GM21576 (cell line): ENCODE data around the gene EXOC3.

Experiments used
- ATAC-seq: cut with Tn5 transposase; IDR thresholded peaks from one replicate; pipeline ENCODE4 v1.9.1; 2021; ENCODE audit warnings: mild to moderate bottlenecking, moderate library complexity; ENCODE audit not compliant: unreplicated experiment

The EXOC3 gene

GRCh38 chr5:424301-425110 is 18.5 kb upstream of the EXOC3 start:
- peak; percentile 87 for ATAC-seq

GRCh38 chr5:425714-426113 is 17.3 kb upstream of the EXOC3 start:
- ATAC-seq, result no peak

- no peak for ATAC-seq
Measured at GRCh38 chr5:426392-426976, 16.5 kb upstream of the EXOC3 start.

GRCh38 chr5:427415-428087 is 15.4 kb upstream of the EXOC3 start:
- no peak for ATAC-seq

- no peak for ATAC-seq
Measured at GRCh38 chr5:428219-428618, 14.8 kb upstream of the EXOC3 start.

- no peak for ATAC-seq
Measured at GRCh38 chr5:428754-429452, 14.1 kb upstream of the EXOC3 start.

- no peak for ATAC-seq
Measured at GRCh38 chr5:429453-430188, 13.4 kb upstream of the EXOC3 start.

GRCh38 chr5:430214-430925 is 12.6 kb upstream of the EXOC3 start:
- ATAC-seq, result peak; percentile 9

- ATAC-seq, result peak; percentile 72
Measured at GRCh38 chr5:431001-431710, 11.8 kb upstream of the EXOC3 start.

GRCh38 chr5:431711-432050 is 11.3 kb upstream of the EXOC3 start:
- ATAC-seq, result no peak

GRCh38 chr5:432201-432927 is 10.6 kb upstream of the EXOC3 start:
- no peak for ATAC-seq

- no peak for ATAC-seq
Measured at GRCh38 chr5:432928-433791, 9.8 kb upstream of the EXOC3 start.

GRCh38 chr5:433836-434235 is 9.1 kb upstream of the EXOC3 start:
- no peak for ATAC-seq

- ATAC-seq, result no peak
Measured at GRCh38 chr5:434443-435146, 8.4 kb upstream of the EXOC3 start.

GRCh38 chr5:435156-435790 is 7.7 kb upstream of the EXOC3 start:
- ATAC-seq, result no peak

GRCh38 chr5:435961-436640 is 6.9 kb upstream of the EXOC3 start:
- ATAC-seq, result no peak

GRCh38 chr5:436641-436975 is 6.4 kb upstream of the EXOC3 start:
- no peak for ATAC-seq
